ENCODE data around the gene CPNE9. TPM values are rescaled to one million over a fixed set of nuclear protein-coding genes. Genes with fewer than 3 reads are reported as not detected.
"Not testable (repeated sequence)": the region's sequence is repeated elsewhere in the genome, so short reads cannot be mapped to it uniquely, and the experiment has no call there.

The CPNE9 gene
- total RNA-seq, 1 experiment from 2014 or later: 3.9 TPM

DNA sequence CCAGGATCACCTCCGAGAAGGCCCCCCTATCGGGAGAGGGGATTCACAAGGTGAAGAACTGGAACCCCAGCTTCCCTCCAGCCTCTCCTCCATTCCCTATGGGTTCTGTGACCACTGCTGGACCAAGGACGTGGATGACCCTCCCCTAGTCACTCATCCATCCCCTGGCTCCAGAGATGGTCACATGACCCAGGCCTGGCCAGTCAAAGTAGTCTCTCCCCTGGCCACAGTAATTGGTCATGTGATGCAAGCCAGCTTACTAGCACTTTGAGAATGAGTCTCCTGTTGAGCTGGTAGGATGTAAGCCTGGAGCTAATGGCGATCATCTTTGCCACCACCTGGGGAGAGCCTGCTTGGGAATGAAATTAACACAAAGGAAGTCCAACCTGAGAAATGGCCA is 62.2 kb downstream of the CPNE9 start:
- DNase-seq (ENCODE audit: low spot score): no peak
- in situ Hi-C loops (cut with HindIII; ENCODE audit: low sequenced_read_pairs): no loop called here

DNA sequence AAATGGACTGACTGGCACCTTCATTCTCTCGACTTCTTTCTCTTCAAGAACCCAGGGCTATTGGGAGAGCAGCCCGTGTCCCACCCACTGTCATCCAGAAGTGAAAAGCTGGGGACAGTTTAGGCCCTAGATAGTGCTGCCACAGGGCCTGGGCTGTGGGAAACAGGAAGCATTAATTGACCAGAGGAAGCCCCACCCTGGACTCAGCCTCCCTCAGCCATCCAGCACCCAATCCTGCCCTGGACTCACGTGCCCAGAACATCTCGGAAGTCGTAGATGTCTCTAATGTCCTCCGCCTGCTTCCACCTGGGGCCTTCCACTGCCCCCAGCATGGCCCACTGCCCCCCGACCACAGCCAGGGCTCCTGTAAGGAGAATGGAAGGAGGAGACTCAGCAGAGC is 63.8 kb downstream of the CPNE9 start:
- in situ Hi-C loops (cut with HindIII; ENCODE audit: low sequenced_read_pairs): no loop called here
- DNase-seq (ENCODE audit: low spot score): no peak

DNA sequence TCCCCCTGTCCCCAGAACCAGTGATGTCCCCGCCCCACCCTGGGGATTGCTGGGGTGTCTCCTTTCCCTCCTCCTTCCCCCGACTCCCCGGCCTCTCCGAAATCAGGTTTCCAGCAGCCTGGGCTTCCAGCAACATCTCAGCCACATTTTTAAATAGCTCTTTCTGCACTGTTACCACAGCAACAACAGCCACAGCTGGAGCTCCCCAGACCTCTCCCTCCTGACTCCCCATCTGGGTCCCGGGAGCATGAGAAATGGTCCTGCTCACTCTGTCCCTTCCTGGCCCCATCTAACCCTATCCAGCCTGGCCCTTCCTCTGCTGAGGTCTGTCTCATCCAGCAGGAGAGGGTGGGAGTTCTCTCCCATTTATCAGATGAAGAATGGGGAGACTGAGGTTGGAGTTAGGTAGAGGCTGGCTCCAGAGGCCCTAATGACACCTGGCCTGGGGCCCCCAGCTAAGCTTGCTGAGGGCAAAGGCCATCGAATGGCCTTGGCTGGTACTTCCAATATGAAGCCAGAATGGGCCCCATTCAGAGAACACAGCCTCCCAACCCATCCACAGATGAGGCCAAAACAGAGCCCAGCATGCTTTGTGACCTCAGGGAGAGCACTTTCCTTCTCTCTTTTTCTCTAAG is 64.6 kb downstream of the CPNE9 start:
- no peak for DNase-seq (ENCODE audit: low spot score)
- in situ Hi-C loops (cut with HindIII; ENCODE audit: low sequenced_read_pairs): no loop called here

DNA sequence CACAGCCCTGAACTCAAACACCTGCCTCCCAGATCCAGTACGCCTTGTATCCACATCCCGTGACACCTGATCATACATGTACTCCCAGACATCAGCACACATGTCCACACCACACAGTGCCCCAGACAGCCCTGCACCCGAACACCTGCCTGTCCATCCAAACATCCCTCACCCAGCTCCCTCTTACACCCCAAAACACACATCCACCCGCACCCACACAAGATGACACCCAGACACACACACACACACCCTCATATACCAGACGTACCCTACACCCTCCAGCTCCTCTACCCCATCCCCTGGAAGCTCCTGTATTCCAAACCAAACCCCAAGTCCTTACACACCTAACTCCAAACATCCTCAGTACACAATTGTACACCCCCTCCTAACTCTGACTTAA is 65.4 kb downstream of the CPNE9 start:
- in situ Hi-C loops (cut with HindIII; ENCODE audit: low sequenced_read_pairs): no loop called here

DNA sequence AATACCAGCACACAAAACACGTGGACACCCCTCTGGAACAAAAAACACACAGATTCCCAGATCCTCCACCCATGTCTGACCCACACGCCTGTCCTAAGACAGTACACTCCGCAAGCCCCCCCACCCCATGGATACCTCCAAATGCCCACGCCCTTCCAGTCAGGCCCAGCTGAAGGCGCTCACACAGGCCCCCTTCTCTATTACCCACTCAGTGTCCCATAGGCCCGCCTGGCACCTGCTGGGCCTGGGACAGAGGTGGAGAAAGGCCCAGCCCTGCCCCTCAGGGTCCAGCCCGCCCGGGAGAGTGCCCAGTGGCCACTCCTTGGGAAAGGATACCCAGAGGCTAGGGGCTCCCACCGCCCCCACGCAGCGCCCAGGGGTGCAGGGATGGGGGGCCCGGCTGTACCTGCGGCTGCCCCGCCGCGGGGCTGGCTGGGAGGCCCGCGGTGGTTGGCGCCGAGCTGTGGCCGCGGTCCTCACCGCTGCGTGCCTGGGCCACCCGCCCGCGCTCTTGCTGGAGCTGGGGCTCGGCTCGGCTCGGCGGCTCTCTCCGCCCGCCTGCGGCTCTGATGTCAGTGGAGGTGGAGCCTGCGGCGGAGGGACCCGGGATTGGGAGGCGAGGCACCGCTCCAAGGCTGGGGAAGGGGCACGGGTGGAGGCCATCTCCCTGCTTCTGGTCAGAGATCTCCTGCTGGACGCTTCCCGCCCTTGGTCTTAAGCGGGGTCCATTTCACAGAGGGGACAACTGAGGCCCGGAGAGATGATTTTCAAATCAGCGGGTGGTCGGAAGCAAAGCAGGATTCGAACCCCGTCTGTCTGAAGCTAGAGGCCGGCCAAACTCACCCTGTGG is 66.0 kb downstream of the CPNE9 start, which contains the start of gene CAMK1:
Gene CAMK1 (minus strand): TSS at position 522 of the 850 bp plus-strand sequence. CDS start 2,198 bp downstream, outside the sequence.
- peak; percentile 76 for DNase-seq (ENCODE audit: low spot score)
- in situ Hi-C loops (cut with HindIII; ENCODE audit: low sequenced_read_pairs): no loop called here

More for the DNA sequence above, 65.4 kb downstream of the CPNE9 start:
- peak; percentile 34 for DNase-seq (ENCODE audit: low spot score)

- in situ Hi-C loops (cut with HindIII; ENCODE audit: low sequenced_read_pairs): no loop called here
- peak; percentile 59 for DNase-seq (ENCODE audit: low spot score)
Measured at GRCh38 chr3:9770276-9770812, 66.7 kb downstream of the CPNE9 start.

- DNase-seq (ENCODE audit: low spot score); in situ Hi-C loops (cut with HindIII; ENCODE audit: low sequenced_read_pairs): not testable (repeated sequence)
Measured at GRCh38 chr3:9771007-9771406, 67.4 kb downstream of the CPNE9 start.

GRCh38 chr3:9776896-9777693 is 73.5 kb downstream of the CPNE9 start:
- DNase-seq (ENCODE audit: low spot score): no peak
- in situ Hi-C loops (cut with HindIII; ENCODE audit: low sequenced_read_pairs): no loop called here

DNA sequence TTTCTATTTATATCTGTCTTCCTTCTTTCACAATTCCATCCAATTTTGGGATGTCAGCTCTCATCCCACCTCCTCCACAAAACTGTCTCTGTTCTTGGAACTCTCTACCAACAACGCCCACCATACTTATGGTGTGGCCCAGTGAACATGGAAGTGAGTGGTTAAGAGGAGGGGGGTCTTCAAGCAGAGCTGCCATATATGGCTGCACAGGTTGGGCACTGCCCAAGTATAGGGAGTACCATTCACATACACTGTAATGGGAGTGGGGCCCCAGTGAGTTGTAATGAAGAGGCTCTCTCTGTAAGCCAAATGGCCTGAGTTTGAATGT is 74.0 kb downstream of the CPNE9 start:
- no peak for DNase-seq (ENCODE audit: low spot score)
- in situ Hi-C loops (cut with HindIII; ENCODE audit: low sequenced_read_pairs): no loop called here

GRCh38 chr3:9778143-9779074 is 74.8 kb downstream of the CPNE9 start:
- in situ Hi-C loops (cut with HindIII; ENCODE audit: low sequenced_read_pairs): no loop called here
- no peak for DNase-seq (ENCODE audit: low spot score)

- in situ Hi-C loops (cut with HindIII; ENCODE audit: low sequenced_read_pairs): no loop called here
- no peak for DNase-seq (ENCODE audit: low spot score)
Measured at GRCh38 chr3:9779075-9779593, 75.5 kb downstream of the CPNE9 start.

Other genes with a start within 250 kb of the CPNE9 start
- gene LHFPL4, start 150.0 kb upstream of the CPNE9 start, total RNA-seq (2014; rRNA removed; shearing (Covaris generic)): not detected in 2 replicates
- gene MTMR14, start 54.3 kb upstream of the CPNE9 start, total RNA-seq (2014; rRNA removed; shearing (Covaris generic)): 37.7 and 39.1 TPM in 2 replicates
- 18.5 and 23.7 TPM in 2 replicates for gene BRPF1, start 27.9 kb downstream of the CPNE9 start, total RNA-seq (2014; rRNA removed; shearing (Covaris generic))
- gene OGG1, start 46.1 kb downstream of the CPNE9 start, total RNA-seq (2014; rRNA removed; shearing (Covaris generic)): 32.1 and 35.3 TPM in 2 replicates
- not detected in 2 replicates for gene CAMK1, start 66.1 kb downstream of the CPNE9 start, total RNA-seq (2014; rRNA removed; shearing (Covaris generic))
- gene TADA3, start 88.6 kb downstream of the CPNE9 start, total RNA-seq (2014; rRNA removed; shearing (Covaris generic)): 70.0 and 72.1 TPM in 2 replicates
- gene ARPC4, start 89.2 kb downstream of the CPNE9 start, total RNA-seq (2014; rRNA removed; shearing (Covaris generic)): 231 and 292 TPM in 2 replicates
- gene TTLL3, start 106.4 kb downstream of the CPNE9 start, total RNA-seq (2014; rRNA removed; shearing (Covaris generic)): 4.6 and 5.4 TPM in 2 replicates
- 82.7 and 98.7 TPM in 2 replicates for gene RPUSD3, start 140.2 kb downstream of the CPNE9 start, total RNA-seq (2014; rRNA removed; shearing (Covaris generic))
- gene CIDEC, start 176.4 kb downstream of the CPNE9 start, total RNA-seq (2014; rRNA removed; shearing (Covaris generic)): not detected in 2 replicates
- 25.1 and 30.0 TPM in 2 replicates for gene JAGN1, start 186.8 kb downstream of the CPNE9 start, total RNA-seq (2014; rRNA removed; shearing (Covaris generic))
- 3.6 and 5.3 TPM in 2 replicates for gene IL17RE, start 199.0 kb downstream of the CPNE9 start, total RNA-seq (2014; rRNA removed; shearing (Covaris generic))
- gene IL17RC, start 213.3 kb downstream of the CPNE9 start, total RNA-seq (2014; rRNA removed; shearing (Covaris generic)): 12.2 and 22.5 TPM in 2 replicates
- 13.3 and 30.0 TPM in 2 replicates for gene CRELD1, start 230.0 kb downstream of the CPNE9 start, total RNA-seq (2014; rRNA removed; shearing (Covaris generic))
- 8.6 and 11.5 TPM in 2 replicates for gene PRRT3, start 248.6 kb downstream of the CPNE9 start, total RNA-seq (2014; rRNA removed; shearing (Covaris generic))